GM10266 (cell line): ENCODE measurements around the gene SELENON.
A peak's percentile ranks its signal among the peaks of the same experiment; 100 is the strongest.

Source experiments
- DNase-seq: peaks from one replicate; pipeline ENCODE4 v3.0.0; 2012; ENCODE audit errors: extremely low spot score
- CTCF ChIP-seq: IDR thresholded peaks from 2 replicates; pipeline ENCODE4 v1.5.1; 2012; ENCODE audit warnings: mild to moderate bottlenecking, low read depth; ENCODE audit not compliant: control insufficient read depth, insufficient read depth; ENCODE audit errors: missing control alignments

The SELENON gene

GRCh38 chr1:25811384-25812082 lies 11.5 kb downstream of the SELENON start:
- no peak for TF ChIP-seq CTCF
- DNase-seq = no peak

- no peak for DNase-seq
- no peak for TF ChIP-seq CTCF
Observed at GRCh38 chr1:25813071-25813733, 13.2 kb downstream of the SELENON start.

- peak; percentile 18 for TF ChIP-seq CTCF
- no peak for DNase-seq
Observed at GRCh38 chr1:25813734-25814471, 13.9 kb downstream of the SELENON start.

- no peak for TF ChIP-seq CTCF
Observed at GRCh38 chr1:25814549-25815087, 14.6 kb downstream of the SELENON start.

GRCh38 chr1:25815208-25816111 lies 15.5 kb downstream of the SELENON start:
- DNase-seq = no peak
- no peak for TF ChIP-seq CTCF

More at GRCh38 chr1:25814549-25815087, 14.6 kb downstream of the SELENON start:
- DNase-seq = no peak

GRCh38 chr1:25816112-25816718 lies 16.2 kb downstream of the SELENON start:
- DNase-seq = no peak
- no peak for TF ChIP-seq CTCF
